ENCODE measurements around the gene CAPNS1. TPM values are rescaled to one million over a fixed set of nuclear protein-coding genes. Genes with fewer than 3 reads are reported as not detected.

Gene CAPNS1
- total and polyA plus RNA-seq, 2 of the 4 experiments (the other 2 are of a cell fraction): 436 to 988 TPM

- Histone ChIP-seq H4K5ac (ENCODE audit: low read depth, low read length) (no peak overlapping the region), H3K27me3 (ENCODE audit: control insufficient read depth, insufficient read depth, low read length) (no peaks in the 10 kb centered on the region), H3K4me1 (ENCODE audit: control insufficient read depth, insufficient read depth, low read length) (peaks cover 6% of the 10 kb centered on the region; the same call in 1 of the 2 replicates), H2AFZ (replicated peaks; ENCODE audit: low read length, poor library complexity) (peak overlapping the region; percentile 64), H3K56ac (ENCODE audit: extremely low read depth, insufficient read depth, low read length) (no peak overlapping the region; the same call in 1 of the 2 replicates), H2BK5ac (ENCODE audit: low read depth, low read length, poor library complexity, severe bottlenecking) (no peak overlapping the region), H2BK120ac (ENCODE audit: low read depth, low read length) (no peak overlapping the region), H3K27ac (ENCODE audit: insufficient read depth, low read length) (no peak overlapping the region), H4K20me1 (ENCODE audit: insufficient read depth, low read length) (peaks cover 11% of the 10 kb centered on the region), H3K9me1 (ENCODE audit: insufficient read depth, low read length) (no peaks in the 10 kb centered on the region; the same call in 1 of the 2 replicates), H3K18ac (ENCODE audit: low read depth, low read length) (no peak overlapping the region), H3K4me2 (ENCODE audit: low read depth, low read length) (peak overlapping the region; percentile 35; the same call in 1 of the 2 replicates), H3K4me3 (ENCODE audit: insufficient read depth, low read depth, low read length) (no peak overlapping the region), H3K23ac (ENCODE audit: low read depth, low read length) (0 out of 2 replicates have a peak overlapping the region, but pooled peaks have one; percentile 65), H3K9me3 (ENCODE audit: control insufficient read depth, insufficient read depth, low read length) (no peaks in the 10 kb centered on the region), H2BK15ac (ENCODE audit: low read depth, low read length) (no peak overlapping the region), H2BK20ac (ENCODE audit: low read depth, low read length) (no peak overlapping the region), H2AK5ac (ENCODE audit: low read depth, low read length) (no peak overlapping the region), H3K36me3 (ENCODE audit: control insufficient read depth, insufficient read depth, low read length) (peaks cover 39% of the 10 kb centered on the region), H3K14ac (replicated peaks; ENCODE audit: low read depth, low read length) (no peak overlapping the region), H3K9ac (ENCODE audit: low read depth, low read length) (no peak overlapping the region), H4K8ac (ENCODE audit: low read depth in 2 of 2, low read length in 2 of 2) (no peak overlapping the region; a peak in 1 of 4 replicates), H2AK9ac (replicated peaks; ENCODE audit: low read depth, low read length, poor library complexity) (peak overlapping the region; percentile 87), H4K91ac (ENCODE audit: insufficient read depth, low read depth, low read length) (no peak overlapping the region), H3K4ac (ENCODE audit: low read depth, low read length) (peak overlapping the region; percentile 27; the same call in 1 of the 2 replicates), H3K79me1 (ENCODE audit: low read depth in 1 of 2, low read length in 2 of 2) (peaks cover 4 to 38% of the 10 kb centered on the region in 2 experiments; a peak in 3 of 4 replicates)
- dilution Hi-C loops (cut with HindIII; ENCODE audit: low sequenced_read_pairs, unreplicated experiment): no loop called here
- BruUV-seq (replicated peaks): no TSS peak
- POLR2A ChIA-PET (ENCODE audit: unreplicated experiment): interaction anchor here (0.6 kb wide), 3 partner anchors 257 to 1148 kb away, joined by 3 to 10 read pairs (median 5); no protein-coding TSS in a partner anchor
- ATAC-seq (ENCODE audit: low read depth) (peak; percentile 52), DNase-seq (no peak)
- intact Hi-C loops (cut with micrococcal nuclease): no loop called here
- 44% methylated on average over 9 of the region's 47 CpGs; no CpG with 5 or more reads in 1 of the 2 experiments for WGBS, 2 experiments (ENCODE audit: extremely low coverage in 2 of 2, insufficient read length in 1 of 2)
- TF ChIP-seq MXI1 (IDR thresholded peaks at IDR 0.05; ENCODE audit: borderline replicate concordance, low read depth, low read length) (no peak), POLR2A (IDR thresholded peaks at IDR 0.05; ENCODE audit: low read depth, low read length) (no peak), USF2 (IDR thresholded peaks at IDR 0.05; ENCODE audit: low read depth, low read length) (no peak), CHD1 (IDR thresholded peaks at IDR 0.05; ENCODE audit: low read depth, low read length) (no peak), SMC3 (IDR thresholded peaks at IDR 0.05; ENCODE audit: low read depth, low read length) (no peak), ELK1 (IDR thresholded peaks at IDR 0.05; ENCODE audit: borderline replicate concordance, low read depth, low read length) (no peak)
- CTCF ChIA-PET: no interaction called here
- in situ Hi-C loops (cut with MboI; ENCODE audit: low sequenced_read_pairs): no loop called here
Observed at GRCh38 chr19:36151144-36152018, 11.5 kb downstream of the CAPNS1 start.
